Uterus (tissue), 2 donors: Measurements from ENCODE around the gene SLC8B1.

Experiments
- CTCF ChIP-seq, 4 experiments: fragments of 200-600 bp in 2 of 4; fragments of 450-650 bp in 2 of 4; sonication (generic) in 2 of 4; IDR thresholded peaks; one replicate each; pipeline ENCODE4 v1.5.1; 2016 to 2019; ENCODE audit warnings: antibody characterized with exemption in 4 of 4, mild to moderate bottlenecking in 2 of 4, moderate library complexity in 1 of 4
- POLR2A ChIP-seq, 2 donors: fragments of 450-650 bp; IDR thresholded peaks; one replicate each; pipeline ENCODE4 v1.6.1; 2016; ENCODE audit warnings: antibody characterized with exemption in 2 of 2, mild to moderate bottlenecking in 1 of 2, moderate library complexity in 1 of 2

DNA sequence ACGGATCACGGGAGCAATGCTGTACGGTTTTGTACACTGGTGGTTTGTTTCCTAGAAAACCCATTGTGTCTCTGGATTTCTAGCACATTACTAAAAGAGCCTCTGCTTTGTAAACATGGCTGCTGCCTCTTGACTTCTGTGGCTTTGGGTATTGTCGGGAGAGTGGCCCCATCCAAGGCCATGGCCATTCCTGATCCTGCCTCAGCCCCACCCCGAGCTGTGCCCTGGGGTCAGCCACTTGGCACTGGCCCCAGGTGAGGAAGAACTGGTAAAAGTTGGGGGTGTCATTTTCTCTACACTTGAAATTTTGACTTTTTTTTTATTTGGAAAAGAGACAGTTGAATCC is 36.5 kb downstream of the SLC8B1 start:
- TF ChIP-seq CTCF (IDR thresholded peaks at IDR 0.05), result no peak
- no peak for TF ChIP-seq POLR2A (IDR thresholded peaks at IDR 0.05)
